ENCODE measurements around the gene FRMPD4. TPM values are rescaled to one million over a fixed set of nuclear protein-coding genes. Genes with fewer than 3 reads are reported as not detected.

The FRMPD4 gene
- total and polyA plus RNA-seq, 2 of the 13 experiments (the other 11 are each of a cell fraction or from before 2014, with no cell fraction given) = not detected

DNA sequence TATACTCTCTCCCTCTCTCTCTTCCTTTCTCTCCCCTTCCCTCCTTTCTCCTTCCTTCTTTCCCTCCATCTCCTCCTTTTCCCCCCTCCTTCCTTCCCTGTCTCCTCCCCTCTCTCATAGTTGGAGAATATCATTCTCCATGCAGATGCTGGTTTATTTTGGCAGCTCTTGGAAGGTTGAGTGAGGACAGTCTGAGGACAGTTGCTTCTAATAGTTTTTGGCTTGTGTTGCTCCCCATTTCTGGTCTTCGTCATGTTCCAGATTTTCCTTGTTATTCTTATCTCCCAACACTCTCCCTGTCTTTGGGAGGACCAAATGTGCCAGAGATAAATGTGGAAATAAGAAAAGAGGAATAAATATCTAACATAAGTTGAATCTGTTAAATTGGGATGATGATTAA is 263.0 kb downstream of the FRMPD4 start (continued):
- TF ChIP-seq, protein P1, sequence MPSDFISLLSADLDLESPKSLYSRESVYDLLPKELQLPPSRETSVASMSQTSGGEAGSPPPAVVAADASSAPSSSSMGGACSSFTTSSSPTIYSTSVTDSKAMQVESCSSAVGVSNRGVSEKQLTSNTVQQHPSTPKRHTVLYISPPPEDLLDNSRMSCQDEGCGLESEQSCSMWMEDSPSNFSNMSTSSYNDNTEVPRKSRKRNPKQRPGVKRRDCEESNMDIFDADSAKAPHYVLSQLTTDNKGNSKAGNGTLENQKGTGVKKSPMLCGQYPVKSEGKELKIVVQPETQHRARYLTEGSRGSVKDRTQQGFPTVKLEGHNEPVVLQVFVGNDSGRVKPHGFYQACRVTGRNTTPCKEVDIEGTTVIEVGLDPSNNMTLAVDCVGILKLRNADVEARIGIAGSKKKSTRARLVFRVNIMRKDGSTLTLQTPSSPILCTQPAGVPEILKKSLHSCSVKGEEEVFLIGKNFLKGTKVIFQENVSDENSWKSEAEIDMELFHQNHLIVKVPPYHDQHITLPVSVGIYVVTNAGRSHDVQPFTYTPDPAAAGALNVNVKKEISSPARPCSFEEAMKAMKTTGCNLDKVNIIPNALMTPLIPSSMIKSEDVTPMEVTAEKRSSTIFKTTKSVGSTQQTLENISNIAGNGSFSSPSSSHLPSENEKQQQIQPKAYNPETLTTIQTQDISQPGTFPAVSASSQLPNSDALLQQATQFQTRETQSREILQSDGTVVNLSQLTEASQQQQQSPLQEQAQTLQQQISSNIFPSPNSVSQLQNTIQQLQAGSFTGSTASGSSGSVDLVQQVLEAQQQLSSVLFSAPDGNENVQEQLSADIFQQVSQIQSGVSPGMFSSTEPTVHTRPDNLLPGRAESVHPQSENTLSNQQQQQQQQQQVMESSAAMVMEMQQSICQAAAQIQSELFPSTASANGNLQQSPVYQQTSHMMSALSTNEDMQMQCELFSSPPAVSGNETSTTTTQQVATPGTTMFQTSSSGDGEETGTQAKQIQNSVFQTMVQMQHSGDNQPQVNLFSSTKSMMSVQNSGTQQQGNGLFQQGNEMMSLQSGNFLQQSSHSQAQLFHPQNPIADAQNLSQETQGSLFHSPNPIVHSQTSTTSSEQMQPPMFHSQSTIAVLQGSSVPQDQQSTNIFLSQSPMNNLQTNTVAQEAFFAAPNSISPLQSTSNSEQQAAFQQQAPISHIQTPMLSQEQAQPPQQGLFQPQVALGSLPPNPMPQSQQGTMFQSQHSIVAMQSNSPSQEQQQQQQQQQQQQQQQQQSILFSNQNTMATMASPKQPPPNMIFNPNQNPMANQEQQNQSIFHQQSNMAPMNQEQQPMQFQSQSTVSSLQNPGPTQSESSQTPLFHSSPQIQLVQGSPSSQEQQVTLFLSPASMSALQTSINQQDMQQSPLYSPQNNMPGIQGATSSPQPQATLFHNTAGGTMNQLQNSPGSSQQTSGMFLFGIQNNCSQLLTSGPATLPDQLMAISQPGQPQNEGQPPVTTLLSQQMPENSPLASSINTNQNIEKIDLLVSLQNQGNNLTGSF (CRISPR knock-in tag; IDR thresholded peaks at IDR 0.05) = no peak

DNA sequence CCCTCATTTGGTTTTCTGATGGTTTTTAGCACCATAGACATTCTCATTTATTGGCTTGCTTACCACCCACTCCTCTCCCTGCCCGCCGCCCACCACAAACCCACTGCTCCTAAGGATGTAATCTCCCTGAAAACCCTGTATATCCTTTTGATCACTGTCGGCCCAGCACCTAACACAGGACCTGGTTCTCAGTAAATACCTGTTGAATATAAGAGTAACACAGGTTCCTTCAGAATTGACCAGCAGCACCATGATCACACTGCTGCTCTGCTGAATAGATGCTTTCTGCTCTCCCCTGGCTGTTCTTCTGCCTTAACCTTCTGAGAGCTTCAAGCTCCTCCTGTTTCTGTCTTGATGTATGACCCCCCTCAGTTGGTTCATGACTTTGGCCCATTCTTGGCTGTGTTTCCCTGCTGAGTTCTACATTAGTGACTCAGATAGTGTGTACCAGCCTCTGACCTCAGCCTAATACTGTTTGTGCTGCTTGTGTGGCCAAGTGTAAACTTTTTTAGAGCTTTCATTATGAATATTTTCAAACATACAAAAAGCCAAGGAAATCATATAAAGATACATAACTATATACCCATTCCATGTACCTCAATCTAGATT is 265.3 kb downstream of the FRMPD4 start:
- no peak overlapping the region for H3K27ac ChIP-seq (ENCODE audit: extremely low read length, insufficient read depth, low read length)
- H3K9ac ChIP-seq (ENCODE audit: insufficient read depth, low read depth, low read length) = no peak overlapping the region
- no peaks in the 10 kb centered on the region for H4K20me1 ChIP-seq (ENCODE audit: insufficient read depth, low read length)
- H3K9me3 ChIP-seq (ENCODE audit: low read length) = no peaks in the 10 kb centered on the region
- H3K27me3 ChIP-seq (ENCODE audit: control insufficient read depth in 1 of 2, insufficient read depth in 2 of 2, low read length in 2 of 2) = no peaks in the 10 kb centered on the region
- intact Hi-C loops (cut with micrococcal nuclease; ENCODE audit: unreplicated experiment) (no loop called here), in situ Hi-C loops (cut with HindIII; ENCODE audit: extremely low pct_ligation_motif_present, low pct_unique_long_range_greater_than_20kb) (no loop called here)
- no peak overlapping the region for H2AFZ ChIP-seq (ENCODE audit: low read length)
- no peak for TF ChIP-seq ZSCAN20 (CRISPR knock-in tag; IDR thresholded peaks at IDR 0.05; ENCODE audit: borderline replicate concordance)
- TF ChIP-seq ZNF350 (CRISPR knock-in tag; IDR thresholded peaks at IDR 0.05; ENCODE audit: borderline replicate concordance, low read depth) = no peak
- TF ChIP-seq, protein P2, sequence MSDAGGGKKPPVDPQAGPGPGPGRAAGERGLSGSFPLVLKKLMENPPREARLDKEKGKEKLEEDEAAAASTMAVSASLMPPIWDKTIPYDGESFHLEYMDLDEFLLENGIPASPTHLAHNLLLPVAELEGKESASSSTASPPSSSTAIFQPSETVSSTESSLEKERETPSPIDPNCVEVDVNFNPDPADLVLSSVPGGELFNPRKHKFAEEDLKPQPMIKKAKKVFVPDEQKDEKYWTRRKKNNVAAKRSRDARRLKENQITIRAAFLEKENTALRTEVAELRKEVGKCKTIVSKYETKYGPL (CRISPR knock-in tag; IDR thresholded peaks at IDR 0.05) = no peak
- DNase-seq (ENCODE audit: low spot score) = no peak
- ATAC-seq = no peak
- H3K4me1 ChIP-seq (ENCODE audit: insufficient read depth, low read length) = no peaks in the 10 kb centered on the region
- ChIA-PET POLR2A (no interaction called here), CTCF (ENCODE audit: low intra/inter-chr PET ratio, low total read pairs) (no interaction called here)
- no peak overlapping the region for H3K4me2 ChIP-seq (ENCODE audit: low read depth, low read length)
- H3K4me3 ChIP-seq (replicated peaks in 1 of 3; ENCODE audit: insufficient read depth in 1 of 3, low read depth in 2 of 3, low read length in 3 of 3) = no peak overlapping the region
- BruUV-seq (replicated peaks) = no TSS peak
- H3K36me3 ChIP-seq (replicated peaks in 1 of 2; ENCODE audit: control insufficient read depth in 1 of 2, insufficient read depth in 2 of 2, low read length in 2 of 2) = no peaks in the 10 kb centered on the region
- no peaks in the 10 kb centered on the region for H3K79me2 ChIP-seq (ENCODE audit: insufficient read depth, low read length)
- WGBS (ENCODE audit: low lambda C conversion rate) = 0% methylated on average over 3 of the region's 3 CpGs
- no peak for FAIRE-seq

Data from HepG2 (cell line).